DMS 273 (cell line): Measurements from ENCODE around the gene ACOT7.
A peak's percentile ranks its signal among the peaks of the same experiment; 100 is the strongest.
"Not testable (repeated sequence)": the region's sequence is repeated elsewhere in the genome, so short reads cannot be mapped to it uniquely, and the experiment has no call there.

Experiments used
- DNase-seq: peaks from one replicate; lab custom pipeline; 2025; ENCODE audit not compliant: unreplicated experiment; lab: John Stamatoyannopoulos, UW

ACOT7 gene

GRCh38 chr1:6316240-6317097 lies 77.1 kb downstream of the ACOT7 start:
- no peak for DNase-seq

GRCh38 chr1:6314503-6314902 lies 79.1 kb downstream of the ACOT7 start:
- no peak for DNase-seq

DNA sequence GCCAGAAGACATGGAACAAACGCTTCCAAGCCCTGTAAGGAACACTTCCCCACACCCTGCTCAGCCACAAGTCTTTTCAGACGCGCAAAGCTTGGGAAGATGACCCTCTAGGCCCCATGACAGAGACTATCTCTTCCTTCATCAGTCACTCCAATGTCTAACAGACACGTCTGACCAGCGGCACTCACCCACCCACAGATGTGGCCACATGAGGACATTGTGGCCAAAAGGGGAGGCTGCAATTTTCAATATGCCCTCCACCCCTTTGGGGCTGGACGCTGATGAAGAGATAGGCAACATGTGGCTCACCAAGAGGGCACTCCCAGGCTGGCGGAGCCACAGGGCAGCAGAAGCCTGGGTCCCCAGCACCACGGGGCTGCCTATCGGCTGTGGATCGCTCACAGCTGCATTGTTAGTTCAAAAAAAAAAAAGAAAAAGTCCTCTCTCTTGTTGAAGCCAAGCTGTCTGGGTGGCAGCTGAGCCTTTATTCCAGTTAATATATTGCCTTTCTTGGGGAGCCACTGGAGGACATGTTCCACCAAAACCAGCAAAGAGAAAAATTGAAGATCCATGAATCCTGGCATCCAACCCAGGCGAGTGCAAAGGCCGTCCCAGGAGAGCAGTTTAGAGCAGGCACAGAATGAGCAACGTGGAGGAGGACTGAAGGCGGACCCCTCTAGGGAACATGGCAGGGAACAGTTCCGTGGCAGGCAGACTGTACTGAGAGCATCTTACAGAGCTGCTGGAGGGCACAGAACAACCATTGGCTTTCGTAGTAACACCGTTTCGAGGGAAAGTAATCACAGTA lies 80.0 kb downstream of the ACOT7 start:
- no peak for DNase-seq

GRCh38 chr1:6310116-6310848 lies 83.3 kb downstream of the ACOT7 start:
- no peak for DNase-seq

DNA sequence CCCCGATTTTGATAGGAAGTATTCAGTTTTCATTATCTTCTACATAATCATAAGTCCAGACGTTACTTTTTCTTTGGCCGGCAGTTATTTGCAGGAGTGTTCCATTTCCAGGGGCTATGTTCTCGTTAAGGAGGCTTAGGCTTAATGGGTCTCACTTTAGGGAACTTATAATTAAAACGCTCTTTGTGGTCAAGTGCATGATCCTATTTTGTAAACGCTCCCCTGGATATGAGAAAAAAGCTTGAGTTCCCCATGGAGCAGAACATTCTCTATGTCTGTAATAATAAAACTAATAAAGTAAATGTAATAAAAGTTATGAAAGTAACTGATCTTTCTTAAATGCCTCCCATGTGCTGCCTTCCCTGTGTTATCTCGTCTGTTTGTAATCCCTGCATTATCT lies 84.0 kb downstream of the ACOT7 start:
- DNase-seq = no peak

DNA sequence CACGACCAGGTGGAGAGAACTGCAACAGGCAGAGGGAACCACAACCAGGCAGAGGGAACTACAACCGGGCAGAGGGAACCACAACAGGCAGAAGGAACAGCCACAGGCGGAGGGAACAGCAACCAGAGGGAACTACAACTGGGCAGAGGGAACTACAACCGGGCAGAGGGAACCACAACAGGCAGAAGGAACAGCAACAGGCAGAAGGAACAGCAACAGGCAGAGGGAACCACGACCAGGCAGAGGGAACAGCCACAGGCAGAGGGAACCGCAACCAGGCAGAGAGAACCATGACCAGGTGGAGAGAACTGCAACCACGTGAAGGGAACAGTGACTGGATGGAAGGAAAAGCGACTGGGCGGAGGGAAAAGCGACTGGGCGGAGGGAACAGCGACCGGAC lies 85.1 kb downstream of the ACOT7 start:
- no peak for DNase-seq

- not testable (repeated sequence) for DNase-seq
These were observed 85.9 kb downstream of the ACOT7 start for GRCh38 chr1:6307682-6308081.

- no peak for DNase-seq
These were observed 86.5 kb downstream of the ACOT7 start for GRCh38 chr1:6307099-6307498.

DNA sequence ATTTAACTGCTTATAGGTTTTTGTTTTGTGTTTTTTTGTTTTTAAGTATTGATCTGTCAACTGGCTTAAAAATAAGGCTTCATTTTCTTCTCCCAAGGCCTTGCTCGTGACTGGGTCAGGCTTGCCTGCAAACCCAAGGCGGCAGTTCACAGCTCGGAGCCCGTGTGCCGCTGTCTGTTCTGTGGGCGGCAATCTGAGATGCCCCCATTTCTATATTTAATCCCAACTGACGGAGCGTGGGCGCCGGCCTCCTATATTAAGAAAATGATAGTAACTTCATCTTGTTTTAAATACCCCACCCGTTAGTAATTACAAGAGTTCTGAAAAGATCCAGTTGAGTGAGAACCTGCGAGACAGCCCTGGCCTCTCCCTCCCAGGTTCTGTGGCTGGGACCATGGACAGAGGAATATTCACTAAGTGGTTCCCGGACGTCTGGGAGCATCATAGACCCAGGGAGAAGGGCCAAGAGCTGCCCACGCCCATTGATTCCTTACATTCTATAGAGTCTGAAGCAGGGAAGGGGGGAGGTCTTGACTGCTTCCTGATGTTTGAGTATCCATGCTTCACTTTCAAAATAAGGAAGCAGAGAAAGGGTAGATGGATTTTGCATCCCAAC lies 90.1 kb downstream of the ACOT7 start:
- DNase-seq = no peak

GRCh38 chr1:6302568-6302967 lies 91.0 kb downstream of the ACOT7 start:
- no peak for DNase-seq

- no peak for DNase-seq
These were observed 92.0 kb downstream of the ACOT7 start for GRCh38 chr1:6301526-6301925.

GRCh38 chr1:6300342-6301048 lies 93.1 kb downstream of the ACOT7 start:
- DNase-seq = no peak

DNA sequence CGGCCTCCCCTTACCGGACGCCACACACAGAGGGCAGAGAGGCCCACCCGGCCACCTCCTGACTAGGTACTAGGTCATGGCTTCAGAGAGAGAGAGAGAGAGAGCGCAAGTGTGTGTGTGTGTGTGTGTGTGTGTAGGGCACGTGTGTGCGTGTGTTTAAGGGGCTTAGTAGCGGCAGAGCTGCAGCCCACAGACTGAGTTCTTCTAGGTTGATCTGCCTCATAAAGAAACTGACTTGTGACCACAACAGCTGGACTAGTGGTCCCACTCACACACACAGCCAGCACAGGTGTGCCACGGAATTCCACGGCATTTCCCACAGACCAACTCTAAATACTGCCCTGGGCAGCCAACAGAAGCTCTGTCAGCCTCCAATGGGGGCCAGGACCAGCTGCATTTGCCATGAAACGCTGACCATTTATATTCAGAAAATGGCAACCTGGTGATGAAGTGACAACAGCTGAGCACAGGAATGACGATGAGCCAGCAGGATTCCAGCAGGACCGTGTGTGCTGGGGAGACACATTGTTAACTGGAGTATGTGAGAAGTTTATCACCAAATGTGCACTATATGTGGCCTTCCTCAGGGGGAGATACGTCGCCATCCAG lies 93.9 kb downstream of the ACOT7 start:
- DNase-seq = no peak

DNA sequence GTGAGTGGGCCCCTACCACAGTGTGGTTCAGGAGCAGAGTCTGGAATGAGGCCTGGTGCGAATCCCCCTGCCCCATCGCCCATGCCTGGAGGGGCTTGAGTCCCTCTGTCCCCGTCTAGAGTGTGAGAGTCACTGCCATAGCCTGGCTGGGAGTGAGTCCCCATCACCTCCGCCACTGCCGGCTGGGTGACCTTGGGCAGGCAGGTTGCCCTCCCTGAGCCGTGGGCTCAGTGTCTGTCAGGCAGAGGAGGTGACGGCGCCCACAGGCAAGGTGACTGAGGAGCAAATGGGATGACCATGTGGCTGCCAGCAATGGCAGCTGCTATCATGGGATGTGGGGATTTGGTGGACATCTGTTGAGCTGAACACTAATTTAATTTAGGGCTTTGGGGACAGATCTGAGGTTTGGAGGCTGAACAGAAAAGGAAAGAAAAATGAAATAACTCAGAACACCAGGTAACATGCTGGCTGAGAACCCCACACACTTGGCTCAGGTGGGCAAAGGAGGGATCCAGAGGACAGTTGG lies 94.6 kb downstream of the ACOT7 start:
- DNase-seq = peak; percentile 17

GRCh38 chr1:6298530-6298929 lies 95.0 kb downstream of the ACOT7 start:
- no peak for DNase-seq

DNA sequence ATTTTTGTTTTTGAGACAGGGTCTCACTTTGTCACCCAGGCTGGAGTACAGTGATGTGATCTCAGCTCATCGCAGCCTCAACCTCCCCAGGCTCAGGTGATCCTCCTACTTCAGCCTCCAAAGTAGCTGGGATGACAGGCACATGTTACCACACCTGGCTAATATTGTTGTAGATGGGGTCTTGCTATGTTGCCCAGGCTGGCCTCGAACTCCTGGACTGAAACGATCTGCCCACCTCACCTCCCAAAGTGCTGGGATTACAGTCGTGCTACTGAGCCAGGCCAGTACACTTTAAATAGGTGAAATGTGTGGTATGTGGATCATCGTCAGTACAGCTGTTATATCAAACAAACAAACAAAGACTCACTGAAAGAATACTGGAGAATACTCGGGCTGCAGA lies 97.7 kb downstream of the ACOT7 start:
- DNase-seq = no peak

DNA sequence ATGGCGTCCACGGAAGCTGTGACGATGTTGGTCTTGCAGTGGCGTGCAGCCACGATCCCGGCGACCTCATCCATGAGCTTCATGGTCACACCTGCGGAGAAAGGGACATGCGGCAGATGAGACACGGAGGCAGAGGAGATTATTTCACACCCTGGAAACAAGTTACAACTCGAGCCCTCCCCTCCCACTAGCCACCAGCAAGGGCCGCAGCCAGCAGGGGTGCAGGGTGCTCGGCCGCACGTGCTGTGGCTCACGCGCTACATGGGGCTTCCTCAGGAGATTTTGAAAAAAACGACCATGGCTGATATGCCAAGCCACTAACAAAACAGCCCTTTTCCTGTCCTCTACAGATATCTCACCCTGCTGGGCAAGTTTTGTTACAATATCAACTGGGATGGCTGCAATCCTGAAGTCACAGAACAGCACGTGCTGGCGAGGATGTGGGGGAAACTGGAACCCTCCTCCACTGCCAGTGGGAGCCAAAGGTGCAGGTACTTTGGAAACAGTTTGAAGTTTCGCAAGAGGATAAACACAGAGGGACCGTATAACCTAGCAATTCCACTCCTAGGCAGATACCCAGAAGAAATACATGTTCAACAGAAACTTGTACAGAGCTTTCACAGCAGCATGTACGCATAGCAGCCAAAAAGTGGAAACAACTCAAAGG lies 98.5 kb downstream of the ACOT7 start:
- DNase-seq = no peak

DNA sequence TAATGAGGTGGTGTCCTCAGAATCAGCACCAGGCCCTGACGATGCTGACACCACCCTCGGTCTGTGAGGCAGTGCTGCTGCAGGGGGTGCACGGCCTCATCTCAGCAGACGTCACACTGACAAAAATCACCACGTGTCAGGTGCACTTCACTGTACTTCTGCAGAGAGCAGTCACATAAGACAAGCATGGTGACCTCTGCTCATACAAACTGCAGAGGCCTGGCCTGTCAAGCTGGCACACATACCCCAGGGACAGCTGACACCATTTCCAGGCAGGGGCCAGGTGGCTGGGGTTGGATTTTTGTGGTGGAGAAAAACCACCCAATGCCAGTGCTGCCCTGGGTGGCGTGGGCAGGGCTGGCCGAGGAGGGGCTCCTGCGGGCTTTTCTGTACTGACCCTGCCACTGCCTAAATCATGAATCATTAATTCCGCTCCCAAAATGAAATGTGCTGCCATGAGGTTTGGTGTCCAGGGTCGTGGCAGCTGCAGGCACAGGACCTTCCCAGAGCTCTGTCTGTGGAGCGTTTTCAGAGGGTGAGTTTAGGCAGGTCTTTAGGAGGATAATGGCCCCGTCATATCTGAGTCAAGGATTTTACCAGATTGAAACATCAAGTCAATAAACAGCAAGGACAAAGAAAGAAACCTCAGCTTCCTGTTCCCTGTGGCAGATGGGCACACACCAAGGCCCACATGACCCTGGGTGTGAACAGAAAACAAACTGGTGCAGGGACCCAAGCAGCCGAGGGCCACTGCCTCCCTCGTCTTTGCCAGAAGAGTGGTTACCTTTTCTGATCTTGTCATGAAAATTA lies 99.3 kb downstream of the ACOT7 start:
- no peak for DNase-seq
